ENCODE results near the gene CASP5.

Gene CASP5

DNA sequence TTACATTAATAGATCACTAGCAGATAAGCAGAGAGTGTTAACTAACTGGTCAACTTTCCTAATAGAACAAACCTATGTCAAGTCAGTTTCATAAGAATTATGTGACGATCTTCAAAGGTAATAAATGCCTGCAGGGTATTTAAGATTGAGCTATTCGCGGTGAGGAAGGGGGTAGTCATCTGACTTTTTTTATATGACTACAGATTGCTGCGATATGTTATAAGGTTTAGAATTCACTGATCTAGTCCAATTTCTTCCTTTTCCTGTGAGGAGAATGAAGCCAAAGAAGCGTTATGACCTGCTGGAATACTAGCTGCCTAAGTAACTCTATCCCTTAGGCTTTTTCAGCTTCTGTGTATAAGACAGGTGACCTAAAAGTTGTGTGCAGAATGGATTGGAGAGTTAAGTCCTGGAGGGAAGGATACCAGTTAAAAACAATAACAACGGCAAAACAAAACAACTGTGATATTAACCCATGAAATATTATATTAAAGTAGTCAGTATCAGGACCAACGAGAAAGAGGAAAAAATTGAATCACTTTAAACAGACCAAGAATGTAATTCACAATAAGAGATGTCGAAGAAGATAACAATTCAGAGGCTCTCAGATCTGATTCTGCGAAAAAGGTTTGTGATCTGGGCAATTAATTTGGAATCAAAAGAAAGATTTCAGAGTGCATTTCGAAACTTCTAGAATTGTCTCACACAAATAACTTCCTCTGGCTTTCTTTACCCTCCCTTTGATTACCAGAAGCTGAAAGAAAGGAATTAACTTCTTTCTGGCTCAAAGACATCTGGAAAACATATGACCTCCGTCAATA, 55.2 kb downstream of the CASP5 start:
- no peaks in the 10 kb centered on the region for H3K4me1 ChIP-seq
- TF ChIP-seq, protein P1, sequence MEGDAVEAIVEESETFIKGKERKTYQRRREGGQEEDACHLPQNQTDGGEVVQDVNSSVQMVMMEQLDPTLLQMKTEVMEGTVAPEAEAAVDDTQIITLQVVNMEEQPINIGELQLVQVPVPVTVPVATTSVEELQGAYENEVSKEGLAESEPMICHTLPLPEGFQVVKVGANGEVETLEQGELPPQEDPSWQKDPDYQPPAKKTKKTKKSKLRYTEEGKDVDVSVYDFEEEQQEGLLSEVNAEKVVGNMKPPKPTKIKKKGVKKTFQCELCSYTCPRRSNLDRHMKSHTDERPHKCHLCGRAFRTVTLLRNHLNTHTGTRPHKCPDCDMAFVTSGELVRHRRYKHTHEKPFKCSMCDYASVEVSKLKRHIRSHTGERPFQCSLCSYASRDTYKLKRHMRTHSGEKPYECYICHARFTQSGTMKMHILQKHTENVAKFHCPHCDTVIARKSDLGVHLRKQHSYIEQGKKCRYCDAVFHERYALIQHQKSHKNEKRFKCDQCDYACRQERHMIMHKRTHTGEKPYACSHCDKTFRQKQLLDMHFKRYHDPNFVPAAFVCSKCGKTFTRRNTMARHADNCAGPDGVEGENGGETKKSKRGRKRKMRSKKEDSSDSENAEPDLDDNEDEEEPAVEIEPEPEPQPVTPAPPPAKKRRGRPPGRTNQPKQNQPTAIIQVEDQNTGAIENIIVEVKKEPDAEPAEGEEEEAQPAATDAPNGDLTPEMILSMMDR (IDR thresholded peaks at IDR 0.05; ENCODE audit: low read depth, low read length), result no peak
- H3K27me3 ChIP-seq, result no peaks in the 10 kb centered on the region
- H3K4me3 ChIP-seq (ENCODE audit: low read depth, low read length), result peak overlapping the region; percentile 49
- no peaks in the 10 kb centered on the region for H3K9me3 ChIP-seq
- no peak for DNase-seq
- H3K36me3 ChIP-seq, result no peaks in the 10 kb centered on the region

DNA sequence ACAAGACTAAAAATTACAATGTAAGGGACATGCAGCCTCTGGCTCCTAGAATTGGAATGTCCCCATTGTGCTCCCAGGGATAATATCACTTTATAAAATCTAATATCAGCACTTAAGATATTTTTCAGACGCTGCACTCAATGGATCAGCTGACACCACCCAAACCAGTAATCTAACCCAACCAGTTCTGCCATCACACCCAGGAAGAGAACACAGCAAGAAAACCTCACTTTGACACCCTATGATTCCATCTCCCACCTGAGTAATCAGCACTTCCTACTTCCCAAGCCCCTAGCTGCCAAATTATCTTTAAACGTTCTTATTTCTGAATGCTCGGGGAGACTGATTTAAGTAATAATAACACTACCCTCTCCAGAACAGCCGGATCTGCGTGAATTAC, 57.2 kb downstream of the CASP5 start:
- H3K4me1 ChIP-seq, result no peaks in the 10 kb centered on the region
- H3K27me3 ChIP-seq, result no peaks in the 10 kb centered on the region
- TF ChIP-seq, protein P1 (IDR thresholded peaks at IDR 0.05; ENCODE audit: low read depth, low read length), result no peak
- no peak for DNase-seq
- H3K9me3 ChIP-seq, result no peaks in the 10 kb centered on the region
- no peak overlapping the region for H3K4me3 ChIP-seq (ENCODE audit: low read depth, low read length)
- no peaks in the 10 kb centered on the region for H3K36me3 ChIP-seq

DNA sequence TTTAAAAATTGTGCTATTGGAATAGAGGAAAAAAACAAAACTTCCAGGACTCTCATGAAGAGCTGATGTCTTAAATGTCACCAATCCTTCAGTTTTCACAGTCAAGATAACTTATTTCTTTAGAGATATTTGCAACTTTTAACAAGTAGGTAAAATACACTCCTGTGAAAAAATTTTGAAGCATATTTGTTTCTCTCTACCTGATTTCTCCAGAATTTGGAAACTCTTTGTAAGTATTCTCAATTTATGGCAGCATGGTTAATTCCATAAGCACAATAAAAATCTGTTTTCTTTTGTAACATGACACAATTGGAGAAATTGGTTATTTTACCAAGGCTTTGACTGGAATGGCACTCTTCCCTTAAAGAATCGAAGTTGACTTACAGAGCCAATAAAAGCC, 58.7 kb downstream of the CASP5 start:
- no peaks in the 10 kb centered on the region for H3K36me3 ChIP-seq
- H3K4me3 ChIP-seq (ENCODE audit: low read depth, low read length), result no peak overlapping the region
- H3K27me3 ChIP-seq, result no peaks in the 10 kb centered on the region
- no peak for DNase-seq
- no peaks in the 10 kb centered on the region for H3K4me1 ChIP-seq
- TF ChIP-seq, protein P1 (IDR thresholded peaks at IDR 0.05; ENCODE audit: low read depth, low read length), result no peak
- no peaks in the 10 kb centered on the region for H3K9me3 ChIP-seq

- H3K36me3 ChIP-seq, result no peaks in the 10 kb centered on the region
- H3K4me1 ChIP-seq, result no peaks in the 10 kb centered on the region
- TF ChIP-seq, protein P1 (IDR thresholded peaks at IDR 0.05; ENCODE audit: low read depth, low read length), result no peak
- no peak for DNase-seq
- H3K4me3 ChIP-seq (ENCODE audit: low read depth, low read length), result no peak overlapping the region
- no peaks in the 10 kb centered on the region for H3K27me3 ChIP-seq
- H3K9me3 ChIP-seq, result no peaks in the 10 kb centered on the region
Measured at GRCh38 chr11:104962852-104963251, 60.1 kb downstream of the CASP5 start.

DNA sequence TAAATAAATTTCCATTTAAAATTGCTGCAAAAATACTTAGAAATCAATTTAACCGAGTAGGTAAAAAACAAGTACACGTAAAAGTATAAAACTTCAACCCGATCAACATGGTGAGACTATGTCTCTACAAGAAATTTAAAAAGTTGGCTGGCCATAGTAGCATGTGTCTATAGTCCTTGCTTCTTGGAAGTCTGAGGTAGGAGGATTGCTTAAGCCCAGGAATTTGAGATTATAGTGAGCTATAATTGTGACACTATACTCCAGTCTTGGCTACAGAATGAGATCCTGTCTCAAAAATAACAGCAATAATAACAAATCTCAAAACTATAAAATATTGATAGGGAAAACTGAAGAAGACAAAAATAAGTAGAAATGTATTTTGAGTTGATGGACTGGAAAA, 65.7 kb downstream of the CASP5 start:
- TF ChIP-seq, protein P1 (IDR thresholded peaks at IDR 0.05; ENCODE audit: low read depth, low read length), result no peak
- Histone ChIP-seq H3K4me3 (ENCODE audit: low read depth, low read length) (no peak overlapping the region), H3K9me3 (no peaks in the 10 kb centered on the region), H3K4me1 (no peaks in the 10 kb centered on the region), H3K36me3 (no peaks in the 10 kb centered on the region), H3K27me3 (no peaks in the 10 kb centered on the region)
- DNase-seq, result no peak

GRCh38 chr11:104956528-104956927, 66.4 kb downstream of the CASP5 start:
- no peaks in the 10 kb centered on the region for H3K9me3 ChIP-seq
- DNase-seq, result no peak
- no peaks in the 10 kb centered on the region for H3K27me3 ChIP-seq
- TF ChIP-seq, protein P1 (IDR thresholded peaks at IDR 0.05; ENCODE audit: low read depth, low read length), result no peak
- no peaks in the 10 kb centered on the region for H3K4me1 ChIP-seq
- no peak overlapping the region for H3K4me3 ChIP-seq (ENCODE audit: low read depth, low read length)
- no peaks in the 10 kb centered on the region for H3K36me3 ChIP-seq

Data from BE2C (cell line).